NT2/D1 (cell line): ENCODE measurements around the gene RTP5.

Experiments
- SUZ12 ChIP-seq: IDR thresholded peaks from 2 replicates; pipeline ENCODE4 v1.6.1; 2011; ENCODE audit not compliant: insufficient read length, insufficient read depth; ENCODE audit errors: extremely low read depth
- YY1 ChIP-seq: IDR thresholded peaks from 2 replicates; pipeline ENCODE4 v1.6.1; 2011; ENCODE audit not compliant: insufficient read length, insufficient read depth
- ZNF274 ChIP-seq: IDR thresholded peaks from 2 replicates; pipeline ENCODE4 v1.6.1; 2011; ENCODE audit warnings: mild to moderate bottlenecking, low read depth, low read length

DNA sequence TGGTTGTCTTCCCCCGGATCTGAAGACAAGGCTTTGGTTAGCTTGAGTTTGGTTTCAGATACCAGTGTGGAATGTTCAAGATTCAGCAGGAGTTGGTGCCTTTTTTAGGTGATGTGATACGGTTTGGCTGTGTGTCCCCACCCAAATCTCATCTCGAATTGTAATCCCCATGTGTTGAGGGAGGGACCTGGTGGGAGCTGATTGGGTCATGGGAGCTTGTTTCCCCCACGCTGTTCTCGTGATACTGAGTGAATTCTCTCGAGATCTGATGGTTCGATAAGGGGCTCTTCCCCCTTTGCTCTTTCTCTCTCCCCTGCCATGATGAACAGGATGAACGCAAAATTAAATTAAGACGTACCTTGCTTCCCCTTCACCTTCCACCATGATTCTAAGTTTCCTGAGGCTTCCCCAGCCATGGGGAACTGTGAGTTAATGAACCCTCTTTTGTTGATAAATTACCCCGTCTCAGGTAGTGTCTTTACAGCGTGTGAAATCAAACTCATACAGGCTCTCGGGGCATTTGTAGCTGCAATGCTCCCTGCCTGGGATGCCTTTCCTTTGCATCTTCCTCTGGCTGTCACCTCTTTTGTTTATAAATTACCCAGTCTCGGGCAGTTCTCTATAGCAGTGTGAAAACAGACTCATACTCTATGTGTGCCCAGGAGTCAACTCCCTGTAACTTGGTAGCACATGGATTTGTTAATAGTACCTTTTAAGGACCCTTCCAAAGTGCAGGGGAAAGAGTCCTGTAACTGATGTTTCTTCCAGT lies 32.1 kb upstream of the RTP5 start:
- TF ChIP-seq YY1, result no peak
- no peak for TF ChIP-seq ZNF274
- no peak for TF ChIP-seq SUZ12
